GM12873 (cell line): ENCODE results near the gene GRID1.

Experiments
- TF ChIP-seq, protein P1 (sequence below): IDR thresholded peaks from 2 replicates; pipeline ENCODE4 v1.5.1; 2012; ENCODE audit warnings: low read depth, mild to moderate bottlenecking, moderate library complexity, low read length, control low read depth; ENCODE audit not compliant: insufficient read depth; ENCODE audit errors: missing control alignments

Gene GRID1

DNA sequence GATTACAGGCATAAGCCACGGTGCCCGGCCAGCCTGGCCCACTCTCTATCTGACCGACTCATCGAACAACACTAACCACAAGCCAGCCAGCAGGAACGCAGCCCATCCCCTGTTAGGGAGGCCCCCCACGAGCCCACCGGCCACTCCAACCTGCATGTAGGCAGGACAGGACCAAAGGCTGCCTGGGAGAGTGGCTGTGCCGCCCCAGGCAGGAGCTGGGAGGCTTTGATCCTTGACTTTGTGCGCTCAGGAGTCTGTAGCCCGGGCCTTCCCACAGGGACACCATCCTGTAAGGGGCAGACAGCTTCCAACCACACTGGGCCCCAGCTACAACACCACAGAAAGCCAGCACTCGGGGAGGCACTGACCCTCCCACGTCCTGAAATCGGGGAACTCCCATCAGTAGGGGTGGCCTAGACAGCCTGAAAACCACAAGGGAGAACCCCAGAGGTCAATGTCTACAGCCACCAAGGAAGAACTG, 29.4 kb downstream of the GRID1 start:
- TF ChIP-seq, protein P1, sequence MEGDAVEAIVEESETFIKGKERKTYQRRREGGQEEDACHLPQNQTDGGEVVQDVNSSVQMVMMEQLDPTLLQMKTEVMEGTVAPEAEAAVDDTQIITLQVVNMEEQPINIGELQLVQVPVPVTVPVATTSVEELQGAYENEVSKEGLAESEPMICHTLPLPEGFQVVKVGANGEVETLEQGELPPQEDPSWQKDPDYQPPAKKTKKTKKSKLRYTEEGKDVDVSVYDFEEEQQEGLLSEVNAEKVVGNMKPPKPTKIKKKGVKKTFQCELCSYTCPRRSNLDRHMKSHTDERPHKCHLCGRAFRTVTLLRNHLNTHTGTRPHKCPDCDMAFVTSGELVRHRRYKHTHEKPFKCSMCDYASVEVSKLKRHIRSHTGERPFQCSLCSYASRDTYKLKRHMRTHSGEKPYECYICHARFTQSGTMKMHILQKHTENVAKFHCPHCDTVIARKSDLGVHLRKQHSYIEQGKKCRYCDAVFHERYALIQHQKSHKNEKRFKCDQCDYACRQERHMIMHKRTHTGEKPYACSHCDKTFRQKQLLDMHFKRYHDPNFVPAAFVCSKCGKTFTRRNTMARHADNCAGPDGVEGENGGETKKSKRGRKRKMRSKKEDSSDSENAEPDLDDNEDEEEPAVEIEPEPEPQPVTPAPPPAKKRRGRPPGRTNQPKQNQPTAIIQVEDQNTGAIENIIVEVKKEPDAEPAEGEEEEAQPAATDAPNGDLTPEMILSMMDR: no peak

DNA sequence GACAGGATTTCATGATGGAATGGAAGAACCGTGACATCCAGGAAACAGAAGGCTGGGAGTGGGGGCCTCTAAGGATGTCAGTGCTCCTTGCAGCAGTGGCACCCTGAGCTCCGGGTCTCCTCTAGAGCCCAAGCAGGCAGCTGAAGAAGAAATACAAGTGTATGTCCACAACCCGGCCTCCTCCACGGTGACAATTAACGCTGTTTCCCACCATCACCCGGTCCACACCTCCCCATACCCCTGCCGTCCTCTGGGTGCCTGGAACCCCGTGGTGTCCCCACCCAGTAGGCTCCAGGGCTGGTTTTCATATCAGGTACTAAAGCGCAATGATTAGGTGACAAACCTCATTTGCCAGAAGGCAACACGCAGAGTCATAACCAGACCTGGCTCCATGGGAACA, 30.3 kb downstream of the GRID1 start:
- TF ChIP-seq, protein P1: no peak

DNA sequence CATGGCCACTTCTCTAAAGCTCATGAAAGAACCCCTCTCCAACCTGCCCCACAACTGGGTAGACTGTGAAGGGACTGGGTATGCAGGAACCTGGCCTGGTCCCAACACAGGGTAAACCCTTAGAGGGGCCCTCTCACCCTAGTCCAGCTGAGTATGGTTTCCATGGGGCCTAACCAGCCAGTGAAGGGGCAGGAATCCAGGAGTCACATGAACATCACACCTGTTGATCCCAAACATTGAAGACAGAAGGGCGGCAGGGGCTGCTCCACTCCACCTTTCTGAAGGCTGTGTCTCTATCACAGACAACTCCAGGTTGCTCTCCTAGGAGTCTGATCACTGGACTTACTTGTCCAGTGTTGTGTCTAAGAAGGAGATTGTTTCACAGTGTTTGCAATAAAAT, 30.8 kb downstream of the GRID1 start:
- TF ChIP-seq, protein P1: no peak

DNA sequence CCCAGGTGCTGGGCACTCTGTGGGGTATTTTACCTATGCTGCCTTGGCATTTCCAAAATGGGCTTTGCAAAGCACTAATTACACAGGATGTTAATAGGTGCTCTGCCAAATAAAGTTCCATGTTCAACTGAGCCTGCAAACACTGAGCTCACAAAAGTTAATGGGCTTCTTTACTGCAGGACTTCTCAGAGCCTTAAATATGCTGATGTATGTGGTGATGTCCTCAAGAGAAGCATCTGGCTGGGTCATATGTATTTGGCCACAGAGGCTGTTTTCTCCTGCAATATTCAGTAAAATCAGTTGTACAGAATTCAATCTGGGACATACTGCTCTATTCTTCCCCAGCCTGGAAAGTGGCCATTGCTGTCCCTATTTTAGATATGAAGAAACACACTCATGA, 31.3 kb downstream of the GRID1 start:
- TF ChIP-seq, protein P1: no peak

DNA sequence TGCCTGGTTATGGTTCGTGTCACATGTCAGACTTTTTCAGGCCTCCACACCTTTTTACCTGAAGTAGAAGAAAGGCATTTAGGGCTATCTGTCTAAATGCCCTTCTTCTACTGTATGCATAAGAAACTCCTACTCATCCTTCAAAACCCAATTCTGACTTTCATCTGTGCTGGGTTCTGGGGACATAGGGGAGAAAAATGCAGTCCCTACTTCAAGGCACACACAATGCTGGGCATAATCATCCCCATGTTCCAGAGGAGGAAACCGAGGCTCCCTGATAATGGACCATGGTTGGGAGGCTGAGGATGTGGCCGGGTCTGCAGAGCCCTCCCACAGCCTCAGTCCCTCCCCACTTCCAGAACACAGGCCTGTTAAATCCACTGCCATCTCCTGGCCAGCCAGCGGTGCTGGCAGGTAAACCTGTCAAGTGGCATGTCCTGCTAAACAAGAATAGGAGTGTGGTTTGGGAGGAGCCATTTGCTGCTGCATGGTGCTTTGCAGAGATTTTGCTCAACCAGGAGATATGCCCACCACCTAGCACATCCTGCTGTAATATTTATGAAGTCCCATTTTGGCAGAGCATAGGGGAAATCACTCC, 32.0 kb downstream of the GRID1 start:
- TF ChIP-seq, protein P1: no peak

DNA sequence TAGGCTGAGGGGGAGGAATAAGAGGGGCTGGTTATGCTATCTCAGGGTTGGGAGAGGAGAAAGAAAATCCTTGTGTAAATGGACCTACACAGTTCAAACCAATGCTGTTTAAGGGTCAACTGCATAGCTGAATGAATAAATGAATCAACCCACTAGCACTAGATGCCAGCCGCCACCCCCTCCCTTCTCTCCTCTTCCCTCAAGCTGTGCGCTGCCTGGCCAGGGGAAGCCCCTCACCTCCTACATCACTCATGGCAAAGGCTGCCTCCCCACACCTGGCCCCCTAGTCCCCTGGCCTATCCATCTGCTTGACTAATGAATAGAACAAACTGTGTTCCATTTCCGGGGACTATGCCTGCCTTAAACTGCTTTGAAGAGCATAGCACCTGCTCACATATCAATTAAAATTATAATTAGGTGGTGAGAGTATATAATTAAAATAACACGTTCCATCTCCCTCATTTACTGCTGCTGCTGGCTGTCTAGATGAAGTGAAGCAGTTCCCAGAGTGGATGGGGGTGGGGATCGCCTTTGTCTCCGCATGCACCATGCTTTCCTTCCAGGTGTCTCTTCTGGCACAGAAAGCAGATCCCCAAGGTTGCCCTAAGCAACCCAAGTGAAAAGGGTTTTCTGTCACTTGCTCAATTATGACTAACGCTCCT, 32.6 kb downstream of the GRID1 start:
- TF ChIP-seq, protein P1: no peak

DNA sequence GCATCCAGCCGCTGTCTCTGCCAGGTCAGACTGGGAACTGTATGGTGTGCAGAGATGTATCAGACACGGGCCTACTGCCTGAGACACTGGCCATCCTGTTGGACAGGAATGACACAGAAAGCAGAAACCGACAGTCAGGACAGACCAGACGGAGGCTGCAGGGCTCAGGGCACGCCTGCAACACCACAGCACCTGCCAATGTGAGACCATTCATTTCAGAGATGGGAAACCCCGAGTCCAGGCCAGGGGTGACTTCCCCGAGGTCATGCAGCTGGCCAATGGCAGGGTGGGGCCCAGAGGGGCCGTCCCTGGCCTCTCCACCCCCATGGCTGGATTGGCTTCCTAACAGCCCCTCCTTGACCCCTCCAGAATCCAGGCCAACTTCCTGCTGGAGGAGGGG, 34.7 kb downstream of the GRID1 start:
- TF ChIP-seq, protein P1: no peak
